Glutamatergic neuron (in vitro differentiated cells): Measurements from ENCODE around the gene XYLT1. TPM values are rescaled to one million over a fixed set of nuclear protein-coding genes. Genes with fewer than 3 reads are reported as not detected.

ENCODE experiments used
- DNase-seq: peaks from one replicate; pipeline ENCODE4 v3.0.0; 2022
- H3K27ac Mint-ChIP-seq: one replicate; pipeline ENCODE4 v1.8.0; 2020; ENCODE audit warnings: mild to moderate bottlenecking, mixed read lengths, inconsistent platforms; ENCODE audit not compliant: unreplicated experiment
- H3K27me3 Mint-ChIP-seq: one replicate; pipeline ENCODE4 v1.8.0; 2020; ENCODE audit warnings: mild to moderate bottlenecking, moderate library complexity, mixed read lengths, inconsistent platforms; ENCODE audit not compliant: unreplicated experiment
- H3K36me3 Mint-ChIP-seq: one replicate; pipeline ENCODE4 v1.8.0; 2020; ENCODE audit warnings: mild to moderate bottlenecking, mixed read lengths, inconsistent platforms; ENCODE audit not compliant: unreplicated experiment
- H3K4me1 Mint-ChIP-seq: one replicate; pipeline ENCODE4 v1.8.0; 2020; ENCODE audit warnings: mild to moderate bottlenecking, low read depth, mixed read lengths, inconsistent platforms; ENCODE audit not compliant: unreplicated experiment
- H3K4me3 Mint-ChIP-seq: one replicate; pipeline ENCODE4 v1.8.0; 2020; ENCODE audit warnings: mild to moderate bottlenecking, mixed read lengths, inconsistent platforms; ENCODE audit not compliant: unreplicated experiment
- H3K9me3 Mint-ChIP-seq: one replicate; pipeline ENCODE4 v1.8.0; 2020; ENCODE audit warnings: mild to moderate bottlenecking, moderate library complexity, mixed read lengths, inconsistent platforms; ENCODE audit not compliant: unreplicated experiment
- total RNA-seq: library from RNA; stranded (reverse); fragmentation: NEBNext Ultra II Directional; extraction: Animal tissue kit (Norgen Biotek cat#: 25700); gene quantifications from one replicate; pipeline ENCODE4 v1.2.1, GENCODE V29; 2021; ENCODE audit not compliant: unreplicated experiment
- TF ChIP-seq, protein P1 (sequence below): fragments of 200-600 bp; sonication (generic); IDR thresholded peaks from one replicate; pipeline ENCODE4 v1.5.0; 2021; ENCODE audit not compliant: partially characterized antibody, unreplicated experiment

Gene XYLT1
- total RNA-seq, 1 donor from 2014 or later: 18.4 TPM

DNA sequence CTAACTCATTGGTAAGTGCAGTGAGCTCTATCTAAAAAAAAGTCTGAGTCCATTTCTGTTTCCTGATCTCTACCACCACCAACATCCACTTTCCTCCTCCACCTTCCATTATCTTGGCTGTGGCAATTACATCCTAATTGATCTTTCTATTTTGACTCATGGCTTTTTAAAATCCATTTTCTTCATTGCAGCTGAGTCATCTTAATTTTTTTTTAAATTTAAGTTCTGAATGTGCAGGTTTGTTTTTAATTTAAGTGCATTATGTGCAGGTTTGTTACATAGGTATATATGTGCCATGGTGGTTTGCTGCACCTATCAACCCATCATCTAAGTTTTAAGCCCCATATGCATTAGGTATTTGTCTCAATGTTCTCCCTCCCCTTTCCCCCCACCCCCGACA lies 390.7 kb downstream of the XYLT1 start:
- Mint-ChIP-seq H3K4me1 (peaks cover 3% of the 10 kb centered on the region), H3K27ac (no peak overlapping the region), H3K36me3 (no peaks in the 10 kb centered on the region), H3K27me3 (no peaks in the 10 kb centered on the region), H3K4me3 (no peak overlapping the region), H3K9me3 (peaks cover 1% of the 10 kb centered on the region)
- no peak for DNase-seq
- TF ChIP-seq, protein P1, sequence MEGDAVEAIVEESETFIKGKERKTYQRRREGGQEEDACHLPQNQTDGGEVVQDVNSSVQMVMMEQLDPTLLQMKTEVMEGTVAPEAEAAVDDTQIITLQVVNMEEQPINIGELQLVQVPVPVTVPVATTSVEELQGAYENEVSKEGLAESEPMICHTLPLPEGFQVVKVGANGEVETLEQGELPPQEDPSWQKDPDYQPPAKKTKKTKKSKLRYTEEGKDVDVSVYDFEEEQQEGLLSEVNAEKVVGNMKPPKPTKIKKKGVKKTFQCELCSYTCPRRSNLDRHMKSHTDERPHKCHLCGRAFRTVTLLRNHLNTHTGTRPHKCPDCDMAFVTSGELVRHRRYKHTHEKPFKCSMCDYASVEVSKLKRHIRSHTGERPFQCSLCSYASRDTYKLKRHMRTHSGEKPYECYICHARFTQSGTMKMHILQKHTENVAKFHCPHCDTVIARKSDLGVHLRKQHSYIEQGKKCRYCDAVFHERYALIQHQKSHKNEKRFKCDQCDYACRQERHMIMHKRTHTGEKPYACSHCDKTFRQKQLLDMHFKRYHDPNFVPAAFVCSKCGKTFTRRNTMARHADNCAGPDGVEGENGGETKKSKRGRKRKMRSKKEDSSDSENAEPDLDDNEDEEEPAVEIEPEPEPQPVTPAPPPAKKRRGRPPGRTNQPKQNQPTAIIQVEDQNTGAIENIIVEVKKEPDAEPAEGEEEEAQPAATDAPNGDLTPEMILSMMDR: no peak

DNA sequence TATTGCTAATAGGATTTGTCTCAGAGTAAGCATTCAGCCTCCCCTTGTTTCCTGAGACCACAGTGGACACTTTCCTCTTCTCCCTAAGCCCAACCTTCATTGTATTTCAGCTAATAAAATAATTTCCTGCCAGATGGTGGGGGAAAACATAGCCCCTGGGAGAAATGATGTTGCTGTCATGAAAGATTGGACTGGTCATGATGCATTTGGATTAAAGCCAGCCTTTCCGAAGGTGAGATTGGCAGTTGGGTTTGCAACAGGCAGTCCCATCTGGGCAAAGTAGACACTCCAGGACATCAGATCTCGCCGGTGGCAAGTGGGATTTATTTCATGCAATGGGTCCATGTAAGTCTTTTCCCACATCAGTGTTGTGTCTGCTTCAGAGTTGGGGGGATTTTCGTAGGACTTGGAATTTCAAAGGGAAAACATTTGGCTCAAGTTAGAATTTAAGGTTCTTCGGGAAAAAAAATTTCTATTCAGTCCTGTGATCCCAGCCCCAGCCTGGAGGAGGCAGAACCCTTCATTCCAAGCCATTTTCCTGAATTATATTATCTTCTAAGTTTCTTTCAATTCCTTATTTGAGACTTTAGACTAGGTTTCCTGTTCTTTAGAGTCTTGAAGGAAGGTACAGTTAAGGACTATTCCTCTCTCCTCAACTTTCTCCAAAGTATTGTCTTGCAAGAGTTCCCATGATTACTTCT lies 391.7 kb downstream of the XYLT1 start:
- Mint-ChIP-seq H3K36me3 (no peaks in the 10 kb centered on the region), H3K4me3 (no peak overlapping the region), H3K9me3 (peaks cover 1% of the 10 kb centered on the region), H3K4me1 (peaks cover 3% of the 10 kb centered on the region), H3K27ac (no peak overlapping the region), H3K27me3 (no peaks in the 10 kb centered on the region)
- no peak for DNase-seq
- TF ChIP-seq, protein P1: no peak

DNA sequence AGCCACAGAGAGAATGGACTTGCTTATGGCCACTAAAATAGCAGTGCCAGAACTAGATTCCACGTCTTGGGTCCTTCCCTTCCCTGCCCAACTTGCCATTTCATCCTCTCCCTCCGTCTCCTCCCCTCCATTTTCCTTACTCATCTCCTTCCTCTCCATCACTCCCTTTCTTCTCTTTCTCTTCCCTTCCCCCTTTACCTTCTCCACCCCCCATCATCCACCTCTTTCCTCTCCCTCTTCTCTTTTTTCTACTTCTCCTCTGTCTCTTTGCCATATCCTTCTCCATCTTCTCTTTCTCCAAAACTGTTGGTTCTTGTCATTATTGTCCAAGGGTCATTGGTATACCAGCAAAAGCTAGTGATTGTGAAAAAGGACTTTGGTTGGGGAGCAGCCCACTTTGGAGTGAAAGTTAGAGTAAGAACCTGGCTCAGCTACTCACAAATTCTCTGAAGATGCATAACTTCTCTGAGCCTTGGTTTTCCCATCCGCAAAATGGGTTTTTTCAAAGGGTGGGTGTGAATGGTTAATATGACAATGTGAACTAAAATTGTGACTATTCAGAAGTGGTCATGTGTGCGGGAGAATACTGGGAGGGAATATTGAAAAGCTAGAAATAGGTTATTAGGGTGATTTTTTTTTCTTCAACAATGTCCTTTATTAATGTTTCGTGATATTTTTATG lies 393.8 kb downstream of the XYLT1 start:
- Mint-ChIP-seq H3K4me3 (no peak overlapping the region), H3K9me3 (no peaks in the 10 kb centered on the region), H3K36me3 (no peaks in the 10 kb centered on the region), H3K4me1 (peaks cover 3% of the 10 kb centered on the region), H3K27ac (no peak overlapping the region), H3K27me3 (no peaks in the 10 kb centered on the region)
- no peak for DNase-seq
- TF ChIP-seq, protein P1: no peak

DNA sequence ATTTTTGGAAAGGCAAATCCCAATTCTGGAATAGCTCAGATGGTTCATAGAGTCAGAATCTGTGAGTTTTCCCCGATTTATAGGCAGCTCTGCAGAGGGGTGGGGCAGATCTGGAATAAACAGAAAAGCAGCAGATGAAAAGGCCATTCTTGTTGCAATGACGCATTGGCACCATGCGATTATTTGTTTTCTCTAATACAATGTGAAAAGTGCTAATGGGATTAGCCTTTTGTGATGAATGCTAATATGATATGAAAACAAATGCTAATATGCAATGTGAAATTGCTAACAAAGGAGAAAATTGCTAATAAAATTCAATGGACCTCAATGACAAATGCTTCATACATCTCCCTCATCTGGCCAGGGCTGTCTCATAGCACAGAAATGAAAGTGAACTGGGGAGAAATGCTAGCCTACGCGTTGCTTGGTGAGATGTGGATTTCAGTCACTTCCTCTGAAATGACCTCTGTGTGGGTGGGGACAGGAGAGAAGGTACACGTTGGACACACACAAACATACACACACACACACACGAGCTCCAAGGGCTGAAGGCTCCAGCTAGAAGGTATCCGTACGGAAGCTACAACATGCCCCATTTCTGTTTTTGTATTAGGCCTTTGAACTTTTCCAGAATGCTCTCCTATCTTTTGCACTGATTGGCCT lies 394.5 kb downstream of the XYLT1 start:
- H3K36me3 Mint-ChIP-seq: no peaks in the 10 kb centered on the region
- H3K27me3 Mint-ChIP-seq: no peaks in the 10 kb centered on the region
- TF ChIP-seq, protein P1: no peak
- no peak overlapping the region for H3K27ac Mint-ChIP-seq
- no peaks in the 10 kb centered on the region for H3K9me3 Mint-ChIP-seq
- peaks cover 3% of the 10 kb centered on the region for H3K4me1 Mint-ChIP-seq
- no peak for DNase-seq
- H3K4me3 Mint-ChIP-seq: no peak overlapping the region

DNA sequence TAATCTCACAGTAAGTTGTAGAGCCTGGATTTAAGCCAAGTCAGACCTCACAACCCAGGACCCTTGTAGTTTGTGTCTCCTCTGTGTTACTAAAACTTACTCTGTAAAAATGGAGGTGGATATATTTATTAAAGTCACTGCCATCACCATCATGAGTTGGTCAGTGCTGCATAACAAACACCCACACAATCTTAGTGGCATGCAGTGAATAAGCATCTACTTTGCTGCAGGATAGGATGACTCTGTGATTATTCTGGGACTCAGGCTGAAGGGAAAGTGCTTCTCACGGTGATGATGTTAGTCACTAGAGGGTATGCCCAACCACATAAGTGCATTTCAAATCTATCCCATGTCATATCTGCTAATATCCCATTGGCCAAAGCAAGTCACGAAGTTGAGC lies 398.7 kb downstream of the XYLT1 start:
- TF ChIP-seq, protein P1: no peak
- Mint-ChIP-seq H3K9me3 (no peaks in the 10 kb centered on the region), H3K4me3 (no peak overlapping the region), H3K36me3 (no peaks in the 10 kb centered on the region), H3K27me3 (peaks cover 5% of the 10 kb centered on the region), H3K4me1 (no peaks in the 10 kb centered on the region), H3K27ac (no peak overlapping the region)
- DNase-seq: no peak
